HEK293 (cell line): ENCODE measurements around the gene SYNJ2.

ENCODE experiments used
- ZNF747 ChIP-seq: fragments of 450-650 bp; formaldehyde crosslinking; IDR thresholded peaks from 2 replicates; pipeline ENCODE4 v1.5.1; 2016; ENCODE audit warnings: missing biosample characterization, missing genetic modification characterization
- TF ChIP-seq, protein P1 (sequence below): fragments of 450-650 bp; formaldehyde crosslinking; IDR thresholded peaks from 2 replicates; pipeline ENCODE4 v1.5.1; 2017; ENCODE audit warnings: missing biosample characterization, missing genetic modification characterization
- TF ChIP-seq, protein P2 (sequence below): fragments of 450-650 bp; formaldehyde crosslinking; conservative IDR thresholded peaks from 2 replicates; pipeline ENCODE4 v1.5.1; 2016; ENCODE audit warnings: low read depth, missing biosample characterization, missing genetic modification characterization
- TF ChIP-seq, protein P3 (sequence below): fragments of 450-650 bp; formaldehyde crosslinking; IDR thresholded peaks from 2 replicates; pipeline ENCODE4 v1.5.1; 2016; ENCODE audit warnings: missing biosample characterization, missing genetic modification characterization, low read depth

DNA sequence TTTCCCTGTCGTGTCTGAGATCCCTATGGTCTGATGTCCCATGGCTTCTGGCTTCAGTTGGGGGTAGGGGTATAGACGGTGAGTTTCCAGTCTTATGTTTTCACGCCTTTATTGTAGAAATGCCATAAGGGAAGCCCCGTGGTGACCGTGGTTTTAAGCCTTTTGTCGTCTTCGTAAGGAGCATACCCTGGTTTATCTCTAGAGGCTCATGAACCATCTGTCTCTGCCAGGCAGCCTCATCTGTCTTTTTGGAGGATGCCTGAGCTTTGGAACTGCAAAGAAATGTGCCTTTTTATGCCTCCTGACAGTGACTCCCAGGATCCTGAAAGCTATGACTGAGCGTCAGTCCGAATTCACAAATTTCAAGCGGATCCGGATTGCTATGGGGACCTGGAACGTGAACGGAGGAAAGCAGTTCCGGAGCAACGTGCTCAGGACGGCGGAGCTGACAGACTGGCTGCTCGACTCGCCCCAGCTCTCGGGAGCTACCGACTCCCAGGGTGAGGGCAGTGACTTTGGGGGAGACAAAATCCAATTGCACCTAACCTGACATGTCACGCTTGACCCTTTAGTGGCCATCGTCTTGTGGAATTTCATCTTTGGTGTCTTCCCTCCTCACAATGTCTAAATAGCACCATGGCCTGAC lies 84.6 kb downstream of the SYNJ2 start:
- TF ChIP-seq, protein P1, sequence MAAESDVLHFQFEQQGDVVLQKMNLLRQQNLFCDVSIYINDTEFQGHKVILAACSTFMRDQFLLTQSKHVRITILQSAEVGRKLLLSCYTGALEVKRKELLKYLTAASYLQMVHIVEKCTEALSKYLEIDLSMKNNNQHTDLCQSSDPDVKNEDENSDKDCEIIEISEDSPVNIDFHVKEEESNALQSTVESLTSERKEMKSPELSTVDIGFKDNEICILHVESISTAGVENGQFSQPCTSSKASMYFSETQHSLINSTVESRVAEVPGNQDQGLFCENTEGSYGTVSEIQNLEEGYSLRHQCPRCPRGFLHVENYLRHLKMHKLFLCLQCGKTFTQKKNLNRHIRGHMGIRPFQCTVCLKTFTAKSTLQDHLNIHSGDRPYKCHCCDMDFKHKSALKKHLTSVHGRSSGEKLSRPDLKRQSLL (tag by site-specific recombination) = no peak
- TF ChIP-seq, protein P2, sequence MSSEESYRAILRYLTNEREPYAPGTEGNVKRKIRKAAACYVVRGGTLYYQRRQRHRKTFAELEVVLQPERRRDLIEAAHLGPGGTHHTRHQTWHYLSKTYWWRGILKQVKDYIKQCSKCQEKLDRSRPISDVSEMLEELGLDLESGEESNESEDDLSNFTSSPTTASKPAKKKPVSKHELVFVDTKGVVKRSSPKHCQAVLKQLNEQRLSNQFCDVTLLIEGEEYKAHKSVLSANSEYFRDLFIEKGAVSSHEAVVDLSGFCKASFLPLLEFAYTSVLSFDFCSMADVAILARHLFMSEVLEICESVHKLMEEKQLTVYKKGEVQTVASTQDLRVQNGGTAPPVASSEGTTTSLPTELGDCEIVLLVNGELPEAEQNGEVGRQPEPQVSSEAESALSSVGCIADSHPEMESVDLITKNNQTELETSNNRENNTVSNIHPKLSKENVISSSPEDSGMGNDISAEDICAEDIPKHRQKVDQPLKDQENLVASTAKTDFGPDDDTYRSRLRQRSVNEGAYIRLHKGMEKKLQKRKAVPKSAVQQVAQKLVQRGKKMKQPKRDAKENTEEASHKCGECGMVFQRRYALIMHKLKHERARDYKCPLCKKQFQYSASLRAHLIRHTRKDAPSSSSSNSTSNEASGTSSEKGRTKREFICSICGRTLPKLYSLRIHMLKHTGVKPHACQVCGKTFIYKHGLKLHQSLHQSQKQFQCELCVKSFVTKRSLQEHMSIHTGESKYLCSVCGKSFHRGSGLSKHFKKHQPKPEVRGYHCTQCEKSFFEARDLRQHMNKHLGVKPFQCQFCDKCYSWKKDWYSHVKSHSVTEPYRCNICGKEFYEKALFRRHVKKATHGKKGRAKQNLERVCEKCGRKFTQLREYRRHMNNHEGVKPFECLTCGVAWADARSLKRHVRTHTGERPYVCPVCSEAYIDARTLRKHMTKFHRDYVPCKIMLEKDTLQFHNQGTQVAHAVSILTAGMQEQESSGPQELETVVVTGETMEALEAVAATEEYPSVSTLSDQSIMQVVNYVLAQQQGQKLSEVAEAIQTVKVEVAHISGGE (tag by site-specific recombination) = no peak
- TF ChIP-seq, protein P3, sequence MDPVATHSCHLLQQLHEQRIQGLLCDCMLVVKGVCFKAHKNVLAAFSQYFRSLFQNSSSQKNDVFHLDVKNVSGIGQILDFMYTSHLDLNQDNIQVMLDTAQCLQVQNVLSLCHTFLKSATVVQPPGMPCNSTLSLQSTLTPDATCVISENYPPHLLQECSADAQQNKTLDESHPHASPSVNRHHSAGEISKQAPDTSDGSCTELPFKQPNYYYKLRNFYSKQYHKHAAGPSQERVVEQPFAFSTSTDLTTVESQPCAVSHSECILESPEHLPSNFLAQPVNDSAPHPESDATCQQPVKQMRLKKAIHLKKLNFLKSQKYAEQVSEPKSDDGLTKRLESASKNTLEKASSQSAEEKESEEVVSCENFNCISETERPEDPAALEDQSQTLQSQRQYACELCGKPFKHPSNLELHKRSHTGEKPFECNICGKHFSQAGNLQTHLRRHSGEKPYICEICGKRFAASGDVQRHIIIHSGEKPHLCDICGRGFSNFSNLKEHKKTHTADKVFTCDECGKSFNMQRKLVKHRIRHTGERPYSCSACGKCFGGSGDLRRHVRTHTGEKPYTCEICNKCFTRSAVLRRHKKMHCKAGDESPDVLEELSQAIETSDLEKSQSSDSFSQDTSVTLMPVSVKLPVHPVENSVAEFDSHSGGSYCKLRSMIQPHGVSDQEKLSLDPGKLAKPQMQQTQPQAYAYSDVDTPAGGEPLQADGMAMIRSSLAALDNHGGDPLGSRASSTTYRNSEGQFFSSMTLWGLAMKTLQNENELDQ (tag by site-specific recombination) = no peak
- no peak for TF ChIP-seq ZNF747 (tag by site-specific recombination)
